22Rv1 (cell line): ENCODE results near the gene TENM4.

Experiments used
- H3K27ac ChIP-seq: fragments of 450-650 bp; 2 replicates; pipeline ENCODE4 v1.5.1; 2017
- CTCF ChIP-seq: fragments of 450-650 bp; IDR thresholded peaks from 2 replicates; pipeline ENCODE4 v1.5.1; 2017; ENCODE audit warnings: mild to moderate bottlenecking
- ZFX ChIP-seq: fragments of 450-650 bp; IDR thresholded peaks from 2 replicates; pipeline ENCODE4 v1.6.1; 2017; ENCODE audit warnings: antibody characterized with exemption, borderline replicate concordance

The TENM4 gene

GRCh38 chr11:79173615-79174014, 267.2 kb downstream of the TENM4 start:
- TF ChIP-seq CTCF, result no peak
- TF ChIP-seq ZFX, result no peak
- no peak overlapping the region for H3K27ac ChIP-seq

GRCh38 chr11:79170321-79170720, 270.5 kb downstream of the TENM4 start:
- TF ChIP-seq ZFX, result no peak
- TF ChIP-seq CTCF, result no peak

GRCh38 chr11:79168530-79169110, 272.2 kb downstream of the TENM4 start:
- TF ChIP-seq CTCF, result no peak
- TF ChIP-seq ZFX, result no peak
- no peak overlapping the region for H3K27ac ChIP-seq

More at GRCh38 chr11:79170321-79170720, 270.5 kb downstream of the TENM4 start:
- H3K27ac ChIP-seq, result no peak overlapping the region

GRCh38 chr11:79167510-79168188, 273.2 kb downstream of the TENM4 start:
- TF ChIP-seq CTCF, result no peak
- TF ChIP-seq ZFX, result no peak

DNA sequence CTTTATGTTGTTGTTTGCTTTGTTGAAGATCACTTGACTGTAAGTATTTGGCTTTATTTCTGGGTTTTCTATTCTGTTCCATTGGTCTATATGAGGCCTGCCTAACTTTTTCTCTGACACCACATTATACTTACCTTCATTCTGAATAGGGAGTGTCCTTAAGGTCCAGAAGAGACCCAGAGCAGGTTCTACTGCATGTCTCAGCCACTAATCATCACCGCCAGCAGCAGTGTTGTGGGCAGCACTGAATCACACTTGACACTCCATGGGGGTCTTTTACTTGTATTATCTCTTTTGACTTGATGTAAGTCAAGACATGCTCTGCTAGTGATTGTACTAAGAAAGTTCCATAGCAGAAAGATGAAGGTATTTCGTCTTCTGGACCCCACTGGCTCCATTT, 274.9 kb downstream of the TENM4 start:
- TF ChIP-seq ZFX (no peak), CTCF (no peak)
- H3K27ac ChIP-seq, result no peak overlapping the region

More at GRCh38 chr11:79167510-79168188, 273.2 kb downstream of the TENM4 start:
- no peak overlapping the region for H3K27ac ChIP-seq

DNA sequence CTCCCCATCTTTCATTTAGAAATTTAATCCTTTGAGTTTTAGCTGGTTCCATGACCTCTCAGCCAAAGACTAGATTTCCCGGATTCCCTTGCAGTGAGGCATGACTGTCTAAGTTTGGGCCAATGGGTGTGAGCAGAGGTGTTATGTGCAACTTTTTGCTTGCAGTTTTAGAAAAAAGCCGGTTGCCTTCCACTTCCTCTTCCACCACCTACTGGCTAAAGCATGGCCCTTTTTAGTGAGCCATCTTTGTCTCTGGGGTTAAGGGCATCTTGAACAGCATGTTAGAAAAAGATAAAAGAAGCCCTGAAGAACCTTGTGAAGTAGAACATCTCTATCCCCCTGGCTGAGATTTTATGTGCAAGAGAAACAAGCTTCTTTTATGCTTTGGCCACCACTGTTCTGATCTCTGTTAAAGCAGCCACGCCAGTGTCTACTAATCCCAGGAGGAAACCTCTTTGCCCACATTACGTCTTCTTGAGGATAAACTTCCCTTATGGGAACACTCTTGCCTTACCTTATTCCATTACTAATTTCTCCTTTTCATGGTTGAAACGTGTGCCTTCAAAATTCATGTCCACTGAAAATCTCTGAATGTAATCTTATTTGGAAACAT, 279.9 kb downstream of the TENM4 start:
- no peak for TF ChIP-seq ZFX
- TF ChIP-seq CTCF, result no peak
- H3K27ac ChIP-seq, result no peak overlapping the region
